Measurements from ENCODE around the gene ZBTB20.
"Not testable (repeated sequence)": the region's sequence is repeated elsewhere in the genome, so short reads cannot be mapped to it uniquely, and the experiment has no call there.

Gene ZBTB20

DNA sequence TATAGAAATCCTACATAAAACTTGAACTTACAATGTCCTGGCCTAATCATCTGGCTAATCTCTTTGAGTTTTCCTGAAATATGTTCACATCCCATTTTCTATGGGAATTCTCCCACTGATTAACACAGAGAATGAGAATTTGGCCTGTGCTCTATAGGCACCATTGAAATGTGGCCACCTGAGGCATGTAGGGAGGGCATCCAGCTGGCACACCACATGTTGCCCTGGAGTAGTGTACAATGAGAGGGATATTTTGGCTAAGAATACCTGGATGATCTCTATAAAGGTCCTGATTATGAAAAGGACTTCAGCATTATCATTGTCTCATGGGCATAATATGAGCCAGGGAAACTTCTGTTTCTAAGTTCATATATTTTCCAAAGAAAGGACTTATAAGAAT is 324.0 kb downstream of the ZBTB20 start:
- no peak for DNase-seq

GRCh38 chr3:114816052-114816451 is 331.0 kb downstream of the ZBTB20 start:
- no peak for DNase-seq

DNA sequence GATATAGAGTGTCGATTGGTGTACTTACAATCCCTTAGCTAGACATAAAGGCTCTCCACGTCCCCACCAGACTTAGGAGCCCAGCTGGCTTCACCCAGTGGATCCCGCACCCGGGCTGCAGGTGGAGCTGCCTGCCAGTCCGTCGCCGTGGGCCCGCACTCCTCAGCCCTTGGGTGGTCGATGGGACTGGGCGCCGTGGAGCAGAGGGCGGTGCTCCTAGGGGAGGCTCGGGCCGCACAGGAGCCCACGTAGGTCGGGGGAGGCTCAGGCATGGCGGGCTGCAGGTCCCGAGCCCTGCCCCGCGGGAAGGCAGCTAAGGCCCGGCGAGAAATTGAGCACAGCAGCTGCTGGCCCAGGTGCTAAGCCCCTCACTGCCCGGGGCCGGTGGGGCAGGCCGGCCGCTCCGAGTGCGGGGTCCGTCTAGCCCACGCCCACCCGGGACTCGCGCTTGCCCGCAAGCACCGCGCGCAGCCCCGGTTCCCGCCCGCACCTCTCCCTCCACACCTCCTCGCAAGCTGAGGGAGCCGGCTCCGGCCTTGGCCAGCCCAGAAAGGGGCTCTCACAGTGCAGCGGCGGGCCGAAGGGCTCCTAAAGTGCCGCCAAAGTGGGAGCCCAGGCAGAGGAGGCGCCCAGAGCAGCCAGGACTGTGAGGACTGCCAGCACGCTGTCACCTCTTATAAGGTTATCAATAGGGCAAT is 334.4 kb downstream of the ZBTB20 start:
- not testable (repeated sequence) for DNase-seq

DNA sequence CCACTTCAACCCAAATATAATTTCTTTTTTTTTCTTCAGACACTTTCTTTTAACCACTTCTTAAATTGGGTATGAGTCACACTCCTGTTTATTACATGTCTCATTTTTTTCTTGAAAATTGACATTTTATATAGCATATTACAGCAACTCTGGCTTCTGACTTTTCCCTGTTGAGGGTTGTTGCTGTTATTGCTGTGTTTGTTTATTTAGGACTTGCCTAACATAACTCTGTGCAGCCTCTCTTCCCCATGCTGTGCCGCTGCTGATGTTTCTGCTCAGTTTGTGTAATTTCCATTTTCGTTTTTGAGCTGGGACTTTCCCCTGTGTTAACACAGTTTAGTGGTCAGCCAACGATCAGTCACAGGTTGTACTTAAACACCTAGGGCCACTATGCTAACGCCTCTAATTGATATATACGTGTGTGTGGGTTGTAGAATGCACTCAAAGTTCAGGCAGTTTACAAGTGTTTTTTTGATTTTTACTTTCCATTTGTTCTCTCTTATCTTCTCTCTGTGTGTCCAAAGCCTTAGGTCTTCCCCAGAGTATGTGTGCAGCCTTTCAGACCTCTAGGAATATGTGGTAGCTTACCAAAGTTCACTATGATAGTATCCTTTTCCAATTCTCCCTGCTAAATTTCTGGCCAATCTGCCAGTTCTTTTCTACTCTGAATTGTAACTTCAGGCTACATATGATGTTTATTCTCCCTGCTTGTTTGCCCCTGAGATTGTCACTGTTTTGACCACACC is 337.2 kb downstream of the ZBTB20 start:
- no peak for DNase-seq

- DNase-seq, result no peak
Observed at GRCh38 chr3:114804099-114804498, 343.0 kb downstream of the ZBTB20 start.

DNA sequence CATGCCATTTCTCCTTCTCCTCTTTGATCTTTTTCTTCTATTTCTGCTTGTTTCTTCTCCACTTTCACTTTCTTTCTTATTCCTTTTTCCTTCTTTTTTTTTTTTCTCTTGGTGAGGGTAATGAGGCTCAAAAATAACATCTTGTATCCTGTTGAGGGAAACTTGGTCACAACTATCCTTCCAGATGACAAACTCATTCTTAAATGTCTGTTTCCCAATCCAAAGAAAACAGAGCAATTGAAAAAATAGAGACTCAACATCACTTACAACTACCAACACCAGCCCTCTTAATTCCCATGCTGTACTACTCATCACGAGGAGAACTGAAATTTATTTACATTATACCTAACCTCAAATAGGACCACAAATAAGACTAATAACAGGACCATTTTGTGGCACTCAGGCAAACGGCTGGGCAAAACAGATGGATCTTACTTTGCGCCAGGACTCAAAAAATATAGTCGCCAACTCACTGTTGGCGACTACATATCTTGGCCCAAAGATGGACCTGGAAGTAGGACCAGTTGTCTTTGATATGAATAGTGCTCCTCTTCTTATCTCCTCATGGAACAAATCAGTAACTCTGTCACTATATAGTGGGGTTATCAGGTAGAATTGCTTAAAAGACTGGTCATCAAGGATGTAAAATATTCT is 343.9 kb downstream of the ZBTB20 start:
- DNase-seq, result no peak

DNA sequence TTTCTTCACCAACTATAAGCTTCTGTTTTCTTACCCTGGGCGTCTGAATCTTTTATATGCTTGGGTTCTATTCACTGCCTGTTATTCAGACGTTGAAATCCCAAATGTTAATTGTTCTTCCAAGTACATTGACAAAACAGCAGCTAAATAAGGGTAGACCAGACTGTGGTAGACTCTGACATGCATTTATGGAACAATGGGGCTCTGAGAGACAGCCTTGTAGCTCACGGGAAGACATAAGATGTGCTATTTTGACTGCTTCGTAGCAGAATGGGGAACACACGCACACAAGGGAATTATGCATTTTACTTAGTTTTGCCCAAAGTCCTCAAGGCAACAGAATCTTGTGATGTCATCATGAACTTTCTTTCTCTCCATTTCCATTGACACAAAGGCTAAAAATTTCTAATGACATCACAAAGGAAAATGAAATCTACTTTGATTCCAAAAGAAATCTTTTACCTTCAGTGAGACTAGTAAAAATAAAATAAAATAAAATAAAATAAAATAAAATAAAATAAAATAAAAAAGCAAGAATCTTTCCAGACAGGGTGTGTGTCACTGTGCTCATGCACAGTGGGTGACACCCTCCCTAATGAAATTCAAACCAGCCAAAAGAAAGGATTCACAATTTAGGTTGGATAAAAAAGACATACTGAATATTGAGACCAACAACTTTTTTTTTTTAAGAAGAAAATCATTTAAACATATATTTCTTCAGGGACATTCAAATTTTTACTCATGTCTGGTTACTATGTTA is 346.6 kb downstream of the ZBTB20 start:
- no peak for DNase-seq

- no peak for DNase-seq
Observed at GRCh38 chr3:114799816-114800215, 347.3 kb downstream of the ZBTB20 start.

GRCh38 chr3:114796796-114797195 is 350.3 kb downstream of the ZBTB20 start:
- no peak for DNase-seq

GRCh38 chr3:114794894-114795630 is 352.0 kb downstream of the ZBTB20 start:
- DNase-seq, result no peak

DNA sequence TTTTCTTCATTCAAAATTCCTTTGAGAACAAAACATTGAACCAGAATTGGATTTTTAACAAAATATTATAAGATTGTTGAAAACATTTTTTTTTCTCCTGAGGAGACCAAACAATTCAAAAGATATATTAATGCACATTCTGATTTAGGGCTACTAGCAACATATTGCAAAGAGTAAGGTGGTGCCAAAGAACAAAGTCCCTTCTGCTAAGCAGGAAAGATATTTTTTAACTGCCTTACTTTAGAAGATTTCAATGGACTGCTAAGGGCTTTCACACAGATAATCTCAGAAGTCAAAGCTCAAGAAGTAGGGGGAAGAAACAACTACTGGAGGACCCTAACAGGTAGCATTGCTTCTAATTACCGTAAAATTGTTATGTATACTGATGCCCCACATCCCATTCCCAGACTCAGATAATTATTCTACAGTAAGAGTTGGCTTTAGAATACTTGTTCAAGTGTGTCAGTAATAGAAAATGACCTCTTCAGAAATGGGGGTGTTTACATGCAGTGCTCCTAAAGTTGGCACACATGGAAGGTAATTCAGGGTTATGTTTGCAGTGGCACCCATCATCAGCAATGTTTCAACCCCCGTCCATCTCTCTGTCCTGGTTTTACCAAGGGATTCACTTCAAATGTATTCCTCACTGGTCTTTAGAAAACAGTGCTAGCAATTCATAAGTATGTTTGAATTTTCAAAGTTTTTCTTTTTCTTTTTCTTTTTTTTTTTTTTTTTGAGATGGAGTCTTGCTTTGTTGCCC is 354.7 kb downstream of the ZBTB20 start:
- no peak for DNase-seq

- no peak for DNase-seq
Observed at GRCh38 chr3:114790752-114791151, 356.3 kb downstream of the ZBTB20 start.

DNA sequence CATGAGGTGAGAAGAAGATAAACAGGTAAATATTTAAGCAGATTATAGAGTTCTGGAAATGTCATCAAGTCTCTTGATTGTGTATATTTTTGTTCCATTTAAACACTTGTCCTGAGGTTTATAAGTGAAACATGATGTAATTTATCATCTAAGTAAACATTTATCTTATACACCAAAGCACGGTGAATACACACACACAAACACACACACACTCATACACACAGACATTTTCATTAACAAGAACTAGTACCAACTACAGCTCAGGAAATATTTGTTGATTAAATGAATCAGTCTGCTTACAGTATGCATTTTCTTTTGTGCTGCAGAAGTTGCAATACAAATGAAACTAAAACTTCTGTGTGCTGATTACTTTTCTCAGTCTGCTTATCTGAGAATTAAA is 357.3 kb downstream of the ZBTB20 start:
- DNase-seq, result peak; percentile 51

- no peak for DNase-seq
Observed at GRCh38 chr3:114775395-114775794, 371.7 kb downstream of the ZBTB20 start.

GRCh38 chr3:114770874-114771273 is 376.2 kb downstream of the ZBTB20 start:
- DNase-seq, result no peak

DNA sequence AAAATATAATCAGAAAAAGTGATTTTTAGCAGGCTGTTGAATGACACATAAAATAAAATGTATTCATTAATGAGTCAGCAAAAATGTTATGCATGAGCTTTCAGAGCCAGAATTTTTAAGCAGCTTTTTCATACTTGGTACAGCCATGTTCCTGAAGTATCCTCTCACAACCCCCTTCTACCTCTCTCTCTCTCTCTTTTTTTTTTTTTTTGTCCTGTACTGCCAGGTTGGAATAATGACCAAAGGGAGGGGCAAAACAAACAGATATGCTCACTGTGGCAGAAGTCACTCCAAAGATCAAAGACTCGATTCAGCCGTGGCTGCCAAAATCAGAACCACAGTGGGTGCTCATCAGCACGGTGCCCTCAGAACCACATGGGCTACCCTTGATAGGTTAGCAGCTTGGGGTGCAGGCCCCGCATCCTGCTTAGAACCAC is 383.0 kb downstream of the ZBTB20 start:
- DNase-seq, result no peak

- no peak for DNase-seq
Observed at GRCh38 chr3:114762144-114762543, 384.9 kb downstream of the ZBTB20 start.

- no peak for DNase-seq
Observed at GRCh38 chr3:114760679-114761078, 386.4 kb downstream of the ZBTB20 start.

GRCh38 chr3:114758831-114759699 is 388.0 kb downstream of the ZBTB20 start:
- DNase-seq, result no peak

DNA sequence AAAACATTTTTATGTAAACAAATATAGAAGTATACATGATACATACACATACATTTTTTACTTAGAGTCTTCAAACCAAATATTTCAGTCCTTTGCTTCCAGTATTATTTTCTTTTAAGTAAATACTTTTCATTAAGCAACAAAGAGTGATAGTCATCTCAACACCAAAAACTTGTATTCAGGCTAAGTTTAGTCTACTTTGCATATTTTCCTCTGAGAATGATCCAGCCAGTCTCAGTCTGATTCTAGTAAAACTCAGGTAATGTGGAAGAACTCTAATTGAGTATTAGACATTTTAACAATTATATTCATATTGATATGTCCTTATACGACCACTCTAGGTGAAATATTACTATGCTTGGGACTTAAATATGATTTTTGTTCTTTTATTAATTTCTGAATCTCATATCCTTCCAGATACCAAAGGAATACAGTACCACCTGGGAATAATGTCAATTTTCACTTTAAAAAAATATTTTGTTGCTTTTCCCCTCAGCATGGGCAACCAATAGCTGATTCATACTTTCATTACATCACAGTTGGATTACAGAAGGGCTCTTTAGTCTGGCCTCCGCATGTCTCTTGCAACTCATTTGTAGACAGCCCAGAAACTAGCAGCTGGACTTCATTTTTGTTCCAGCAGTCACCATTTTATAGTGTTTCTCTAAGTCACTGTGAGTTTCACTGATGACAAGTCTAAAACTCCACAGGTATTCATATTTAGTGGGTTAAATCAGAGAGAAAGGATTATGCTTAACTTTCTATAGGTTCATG is 390.4 kb downstream of the ZBTB20 start:
- no peak for DNase-seq

All from NCI-H748 treated with DMSO at 0.1 percent for 48 hours (cell line).